Measurements from ENCODE around the gene IER2. TPM values are rescaled to one million over a fixed set of nuclear protein-coding genes. Genes with fewer than 3 reads are reported as not detected.

IER2 gene
- polyA plus RNA-seq, 4 donors = 50.6 to 480 (median 68.7) TPM

- DNase-seq (ENCODE audit: low read depth in 4 of 4, low spot score in 3 of 4) = no peak
These were observed 31.6 kb upstream of the IER2 start for GRCh38 chr19:13118424-13119193.

DNA sequence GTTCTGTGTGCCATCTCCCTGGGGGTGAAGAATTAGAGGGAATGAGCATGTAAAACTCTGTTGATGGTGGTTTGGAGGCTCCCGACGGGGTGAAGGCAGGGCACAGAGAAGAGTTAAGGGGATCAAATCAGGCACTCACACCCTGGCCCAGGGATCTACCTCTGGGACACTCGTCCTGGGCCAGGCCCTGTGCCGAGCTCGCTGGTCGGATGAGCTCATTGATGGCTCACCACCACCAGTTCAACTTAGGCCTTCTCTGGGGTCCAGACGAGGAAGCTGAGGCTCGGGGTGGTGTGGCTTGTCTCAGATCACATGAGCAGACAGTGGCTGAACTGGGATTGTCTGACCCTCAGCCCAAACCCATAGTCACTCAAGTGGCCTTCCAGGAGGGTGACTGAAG lies 30.6 kb upstream of the IER2 start:
- no peak for DNase-seq (ENCODE audit: low read depth in 4 of 4, low spot score in 3 of 4)

DNA sequence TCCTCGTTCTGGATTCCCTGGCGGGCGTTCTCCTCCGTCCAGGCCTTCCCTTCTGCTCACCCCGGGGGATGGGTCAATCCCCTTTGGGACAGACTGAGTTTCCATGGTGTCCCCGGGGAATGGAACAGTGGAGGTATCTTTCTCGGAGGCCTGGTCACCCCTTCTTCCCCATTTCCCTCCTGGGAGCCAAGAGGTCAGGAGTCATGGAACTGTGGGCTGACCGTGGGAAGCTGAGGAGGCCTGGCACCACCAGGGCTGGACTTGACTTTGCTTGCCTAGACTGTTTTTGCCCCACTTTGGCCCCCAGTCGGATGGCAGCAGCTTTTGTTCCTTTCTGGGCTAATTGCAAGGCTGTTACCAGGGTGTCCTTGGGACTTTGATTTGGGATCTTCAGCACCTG lies 30.2 kb upstream of the IER2 start:
- DNase-seq (ENCODE audit: low read depth in 4 of 4, low spot score in 3 of 4) = no peak

GRCh38 chr19:13120817-13121216 lies 29.4 kb upstream of the IER2 start:
- no peak for DNase-seq (ENCODE audit: low read depth in 4 of 4, low spot score in 3 of 4)

- DNase-seq (ENCODE audit: low read depth in 4 of 4, low spot score in 3 of 4) = no peak
These were observed 28.5 kb upstream of the IER2 start for GRCh38 chr19:13121551-13122274.

- DNase-seq (ENCODE audit: low read depth in 4 of 4, low spot score in 3 of 4) = no peak
These were observed 27.8 kb upstream of the IER2 start for GRCh38 chr19:13122275-13122878.

GRCh38 chr19:13122980-13123957 lies 26.9 kb upstream of the IER2 start:
- DNase-seq (ENCODE audit: low read depth in 4 of 4, low spot score in 3 of 4) = no peak

GRCh38 chr19:13127051-13127450 lies 23.2 kb upstream of the IER2 start:
- DNase-seq (ENCODE audit: low read depth in 4 of 4, low spot score in 3 of 4) = no peak

DNA sequence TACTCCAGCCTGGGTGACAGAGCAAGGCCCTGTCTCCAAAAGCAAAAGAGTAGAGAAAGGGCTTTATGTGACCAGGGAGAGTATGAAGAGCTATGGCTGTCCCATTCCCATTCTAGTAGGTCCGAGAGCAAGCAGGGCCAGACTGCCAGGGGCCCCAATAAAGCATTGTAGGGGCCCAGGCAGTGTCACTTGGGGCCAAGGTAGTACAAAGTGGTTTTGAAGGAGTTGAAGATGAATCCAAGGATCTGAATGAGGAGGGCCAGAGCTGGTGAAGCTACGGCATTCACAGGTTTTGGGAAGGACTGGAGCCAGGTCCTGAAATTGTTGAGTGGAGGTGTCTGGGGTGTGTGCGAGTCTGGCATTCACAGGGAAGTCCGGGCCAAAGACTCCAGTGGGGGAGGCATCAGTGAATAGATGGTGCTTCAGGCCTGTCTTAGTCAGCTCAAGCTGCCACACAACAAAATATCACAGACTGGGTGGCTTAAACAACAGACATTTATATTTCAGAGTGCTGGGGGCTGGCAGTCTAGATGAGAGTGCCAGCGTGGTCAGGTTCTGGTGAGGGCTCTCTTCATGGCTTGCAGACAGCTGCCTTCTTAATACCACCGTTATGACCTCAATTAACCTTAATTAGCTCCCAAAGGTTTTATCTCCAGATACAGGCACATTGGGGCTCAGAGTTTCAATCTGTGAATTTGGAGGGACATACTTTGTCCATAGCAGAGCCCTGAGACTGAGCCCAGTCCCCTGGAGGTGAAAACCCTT lies 22.2 kb upstream of the IER2 start:
- no peak for DNase-seq (ENCODE audit: low read depth in 4 of 4, low spot score in 3 of 4)

DNA sequence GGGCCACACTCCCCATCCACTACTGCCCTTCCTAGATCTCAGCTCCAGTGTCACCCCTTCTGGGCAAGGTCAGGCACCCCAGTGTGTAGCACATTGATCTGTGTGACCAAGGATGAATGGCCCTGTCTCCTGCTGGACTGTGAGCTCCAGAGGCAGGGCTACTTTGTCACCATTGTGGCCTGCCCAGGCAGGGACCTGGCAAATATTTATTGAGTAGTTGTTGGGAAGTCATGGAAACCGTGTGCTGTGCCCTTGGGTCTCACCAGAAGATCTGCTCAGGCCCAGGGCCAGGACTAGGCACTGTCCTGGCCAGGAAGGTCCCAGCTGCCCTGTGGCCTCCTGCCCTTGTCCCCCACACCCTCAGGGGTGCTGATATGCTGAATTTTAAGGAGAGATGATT lies 21.6 kb upstream of the IER2 start:
- DNase-seq (ENCODE audit: low read depth in 4 of 4, low spot score in 3 of 4) = no peak

DNA sequence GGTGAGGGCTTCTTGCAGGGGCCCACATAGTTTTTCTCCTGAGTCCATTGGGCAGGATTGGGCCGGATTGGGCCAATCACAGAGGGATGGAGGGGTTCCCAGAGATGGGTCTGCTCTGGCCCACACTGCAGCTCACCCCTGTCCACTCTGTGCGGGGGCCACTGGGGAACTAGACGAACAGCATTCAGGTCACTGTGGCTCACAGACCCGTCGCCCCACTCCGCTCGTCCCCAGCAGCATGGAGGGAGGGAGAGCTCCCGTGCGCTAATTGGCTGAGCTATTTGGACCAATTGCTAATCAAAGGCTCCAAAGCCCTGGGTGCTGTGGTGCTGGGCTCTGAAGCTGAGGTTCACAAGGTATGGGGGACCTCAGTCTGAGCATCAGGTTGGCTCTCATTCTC lies 20.8 kb upstream of the IER2 start:
- DNase-seq (ENCODE audit: low read depth in 4 of 4, low spot score in 3 of 4) = no peak

- no peak for DNase-seq (ENCODE audit: low read depth in 4 of 4, low spot score in 3 of 4)
These were observed 19.2 kb upstream of the IER2 start for GRCh38 chr19:13130886-13131490.

- no peak for DNase-seq (ENCODE audit: low read depth in 4 of 4, low spot score in 3 of 4)
These were observed 17.6 kb upstream of the IER2 start for GRCh38 chr19:13132471-13133180.

DNA sequence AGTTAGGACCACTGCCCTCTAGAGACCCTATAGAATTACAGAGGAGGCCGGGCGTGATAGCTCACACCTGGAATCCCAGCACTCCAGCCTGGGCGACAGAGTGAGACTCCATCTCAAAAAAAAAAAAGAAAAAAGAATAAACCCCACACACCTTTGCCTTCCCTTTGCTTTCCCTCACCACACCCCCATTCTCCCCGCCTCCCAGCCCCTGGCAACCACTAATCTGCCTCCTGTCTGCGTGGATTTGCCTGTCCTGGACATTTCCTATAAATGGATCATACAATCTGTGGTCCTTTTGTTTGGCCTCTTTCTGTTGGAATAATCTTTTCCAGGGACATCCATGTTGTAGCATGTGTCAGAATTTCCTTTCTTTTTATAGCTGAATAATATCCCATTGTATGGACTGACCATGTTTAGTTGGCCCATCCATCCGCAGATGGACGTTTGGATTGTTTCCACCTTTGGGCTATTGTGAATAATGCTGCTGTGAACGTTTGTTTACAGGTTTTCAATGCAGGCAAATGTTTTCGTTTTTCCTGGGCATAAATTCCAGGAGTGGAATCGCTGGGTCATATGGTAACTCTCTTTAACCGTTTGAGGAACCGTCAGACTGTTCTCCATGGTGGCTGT lies 16.9 kb upstream of the IER2 start:
- DNase-seq (ENCODE audit: low read depth in 4 of 4, low spot score in 3 of 4) = no peak

- DNase-seq (ENCODE audit: low read depth in 4 of 4, low spot score in 3 of 4) = no peak
These were observed 15.6 kb upstream of the IER2 start for GRCh38 chr19:13134626-13135025.

- no peak for DNase-seq (ENCODE audit: low read depth in 4 of 4, low spot score in 3 of 4)
These were observed 14.8 kb upstream of the IER2 start for GRCh38 chr19:13135068-13136062.

GRCh38 chr19:13137290-13137794 lies 12.9 kb upstream of the IER2 start:
- DNase-seq (ENCODE audit: low read depth in 4 of 4, low spot score in 3 of 4) = no peak

All from left renal pelvis (tissue), 4 donors.